ENCODE data around the gene MAP2K6.
A peak's percentile ranks its signal among the peaks of the same experiment; 100 is the strongest.

Gene MAP2K6

GRCh38 chr17:69565447-69565846, 150.9 kb downstream of the MAP2K6 start:
- H4K5ac ChIP-seq (ENCODE audit: low read length), result no peak overlapping the region
- no peak overlapping the region for H2AK5ac ChIP-seq (ENCODE audit: low read length)
- no CpG with 5 or more reads among the region's 7 CpGs for WGBS (ENCODE audit: extremely low coverage, insufficient coverage, low lambda C conversion rate)
- no peak overlapping the region for H3K56ac ChIP-seq (ENCODE audit: low read length)
- H3K27me3 ChIP-seq (ENCODE audit: insufficient read depth, low read length, poor library complexity), result no peaks in the 10 kb centered on the region
- H3K18ac ChIP-seq (ENCODE audit: low read length), result no peak overlapping the region
- DNase-seq, result no peak
- H3K36me3 ChIP-seq (ENCODE audit: control insufficient read depth, insufficient read depth, low read length), result no peaks in the 10 kb centered on the region
- no peaks in the 10 kb centered on the region for H3K79me2 ChIP-seq (ENCODE audit: control insufficient read depth, insufficient read depth, low read length)
- no peak overlapping the region for H2BK15ac ChIP-seq (replicated peaks; ENCODE audit: low read depth)
- no peak overlapping the region for H2BK5ac ChIP-seq (ENCODE audit: low read length)
- H2BK120ac ChIP-seq (ENCODE audit: low read depth, low read length), result no peak overlapping the region
- H3K23ac ChIP-seq (ENCODE audit: low read length), result no peak overlapping the region
- no peak overlapping the region for H3K4me2 ChIP-seq (ENCODE audit: low read length)
- H3K9ac ChIP-seq (ENCODE audit: low read length), result no peak overlapping the region
- H4K8ac ChIP-seq (ENCODE audit: low read depth, low read length), result no peak overlapping the region
- H3K79me1 ChIP-seq (ENCODE audit: low read length), result no peaks in the 10 kb centered on the region
- no peaks in the 10 kb centered on the region for H3K4me1 ChIP-seq (ENCODE audit: control insufficient read depth, low read depth, low read length)
- no peak overlapping the region for H3K27ac ChIP-seq (ENCODE audit: low read depth, low read length)
- H3K4ac ChIP-seq (ENCODE audit: low read depth, low read length), result no peak overlapping the region
- no peak overlapping the region for H3K4me3 ChIP-seq (ENCODE audit: low read length)

DNA sequence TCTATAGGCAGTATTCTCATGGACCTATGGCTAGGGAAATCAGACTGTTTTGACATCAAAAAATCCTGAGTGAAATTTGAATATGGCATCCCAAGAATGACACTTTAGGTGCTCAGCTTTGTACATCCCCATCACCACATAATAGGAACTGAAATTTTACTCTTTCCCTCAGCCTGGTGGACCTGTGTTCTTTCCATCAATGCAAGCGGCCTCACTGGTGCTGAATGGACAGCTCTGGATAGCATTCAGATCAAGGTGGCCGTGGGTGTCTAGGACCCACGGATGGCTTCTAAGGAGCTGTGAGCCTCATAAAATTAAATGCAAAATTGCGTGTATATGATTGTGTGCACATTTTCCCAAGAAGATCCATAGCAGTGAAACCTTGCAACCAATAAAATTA, 152.6 kb downstream of the MAP2K6 start:
- H3K4me2 ChIP-seq (ENCODE audit: low read length), result no peak overlapping the region
- no peak overlapping the region for H2BK15ac ChIP-seq (replicated peaks; ENCODE audit: low read depth)
- no peak overlapping the region for H4K5ac ChIP-seq (ENCODE audit: low read length)
- H3K56ac ChIP-seq (ENCODE audit: low read length), result no peak overlapping the region
- H2BK5ac ChIP-seq (ENCODE audit: low read length), result no peak overlapping the region
- no peaks in the 10 kb centered on the region for H3K4me1 ChIP-seq (ENCODE audit: control insufficient read depth, low read depth, low read length)
- no peaks in the 10 kb centered on the region for H3K79me1 ChIP-seq (ENCODE audit: low read length)
- WGBS (ENCODE audit: extremely low coverage, insufficient coverage, low lambda C conversion rate), result no CpG with 5 or more reads among the region's 4 CpGs
- H3K18ac ChIP-seq (ENCODE audit: low read length), result no peak overlapping the region
- H3K23ac ChIP-seq (ENCODE audit: low read length), result no peak overlapping the region
- no peaks in the 10 kb centered on the region for H3K36me3 ChIP-seq (ENCODE audit: control insufficient read depth, insufficient read depth, low read length)
- H3K9ac ChIP-seq (ENCODE audit: low read length), result no peak overlapping the region
- no peak overlapping the region for H4K8ac ChIP-seq (ENCODE audit: low read depth, low read length)
- peak; percentile 26 for DNase-seq
- H3K27me3 ChIP-seq (ENCODE audit: insufficient read depth, low read length, poor library complexity), result no peaks in the 10 kb centered on the region
- H3K4me3 ChIP-seq (ENCODE audit: low read length), result no peak overlapping the region
- H2AK5ac ChIP-seq (ENCODE audit: low read length), result no peak overlapping the region
- no peak overlapping the region for H3K4ac ChIP-seq (ENCODE audit: low read depth, low read length)
- H2BK120ac ChIP-seq (ENCODE audit: low read depth, low read length), result no peak overlapping the region
- no peaks in the 10 kb centered on the region for H3K79me2 ChIP-seq (ENCODE audit: control insufficient read depth, insufficient read depth, low read length)
- H3K27ac ChIP-seq (ENCODE audit: low read depth, low read length), result no peak overlapping the region

DNA sequence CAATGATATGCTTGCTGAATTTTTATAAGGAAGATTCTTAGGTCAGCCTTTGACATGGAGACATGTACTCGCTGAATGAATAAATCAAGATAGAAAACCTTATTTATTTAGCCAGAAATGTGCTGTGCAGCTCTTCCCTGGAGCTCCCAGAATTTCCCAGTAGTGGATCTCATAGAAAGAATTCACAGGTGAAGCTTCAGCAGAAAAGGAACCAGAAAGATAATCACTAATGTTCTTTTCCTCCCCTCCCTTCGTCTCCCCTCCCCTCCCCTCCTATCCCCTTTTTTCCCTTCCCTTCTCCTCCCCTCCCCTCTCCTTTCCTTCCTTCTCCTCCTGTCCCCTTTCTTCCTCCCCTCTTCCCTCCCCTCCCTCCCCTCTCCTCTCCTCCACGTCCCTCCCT, 158.2 kb downstream of the MAP2K6 start:
- no peaks in the 10 kb centered on the region for H3K79me1 ChIP-seq (ENCODE audit: low read length)
- no peak overlapping the region for H2BK120ac ChIP-seq (ENCODE audit: low read depth, low read length)
- H3K4me3 ChIP-seq (ENCODE audit: low read length), result no peak overlapping the region
- H3K9ac ChIP-seq (ENCODE audit: low read length), result no peak overlapping the region
- no peak overlapping the region for H3K4ac ChIP-seq (ENCODE audit: low read depth, low read length)
- 100% methylated on average over 1 of the region's 3 CpGs for WGBS (ENCODE audit: extremely low coverage, insufficient coverage, low lambda C conversion rate)
- no peak overlapping the region for H4K5ac ChIP-seq (ENCODE audit: low read length)
- no peaks in the 10 kb centered on the region for H3K36me3 ChIP-seq (ENCODE audit: control insufficient read depth, insufficient read depth, low read length)
- no peaks in the 10 kb centered on the region for H3K79me2 ChIP-seq (ENCODE audit: control insufficient read depth, insufficient read depth, low read length)
- H2AK5ac ChIP-seq (ENCODE audit: low read length), result no peak overlapping the region
- H3K18ac ChIP-seq (ENCODE audit: low read length), result no peak overlapping the region
- no peaks in the 10 kb centered on the region for H3K27me3 ChIP-seq (ENCODE audit: insufficient read depth, low read length, poor library complexity)
- H3K4me2 ChIP-seq (ENCODE audit: low read length), result no peak overlapping the region
- H3K4me1 ChIP-seq (ENCODE audit: control insufficient read depth, low read depth, low read length), result peaks cover 2% of the 10 kb centered on the region
- H3K27ac ChIP-seq (ENCODE audit: low read depth, low read length), result no peak overlapping the region
- no peak for DNase-seq
- no peak overlapping the region for H3K56ac ChIP-seq (ENCODE audit: low read length)
- H2BK5ac ChIP-seq (ENCODE audit: low read length), result no peak overlapping the region
- no peak overlapping the region for H4K8ac ChIP-seq (ENCODE audit: low read depth, low read length)
- H2BK15ac ChIP-seq (replicated peaks; ENCODE audit: low read depth), result no peak overlapping the region
- H3K23ac ChIP-seq (ENCODE audit: low read length), result no peak overlapping the region

DNA sequence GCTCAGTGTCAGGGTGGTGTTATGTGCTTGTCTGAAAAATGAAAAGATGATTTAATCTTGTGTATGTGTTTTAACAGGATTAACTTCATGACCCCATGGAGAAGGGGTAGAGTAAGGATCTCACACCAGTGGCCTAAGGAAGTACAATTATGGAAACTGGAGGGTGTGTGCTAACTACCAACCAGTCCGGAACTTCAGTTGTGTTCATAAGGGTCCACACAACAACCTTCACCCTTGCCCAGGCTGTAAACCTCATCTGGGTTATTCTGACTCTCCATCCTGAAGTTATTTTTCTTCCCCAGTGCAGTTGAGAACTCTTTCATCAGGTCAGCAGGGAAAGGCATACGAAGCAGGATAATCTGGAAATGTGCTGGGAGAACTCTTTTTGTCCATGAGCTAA, 158.9 kb downstream of the MAP2K6 start:
- Histone ChIP-seq H3K4me3 (ENCODE audit: low read length) (no peak overlapping the region), H2BK120ac (ENCODE audit: low read depth, low read length) (no peak overlapping the region), H3K27me3 (ENCODE audit: insufficient read depth, low read length, poor library complexity) (no peaks in the 10 kb centered on the region), H3K9ac (ENCODE audit: low read length) (no peak overlapping the region), H3K79me2 (ENCODE audit: control insufficient read depth, insufficient read depth, low read length) (no peaks in the 10 kb centered on the region), H2AK5ac (ENCODE audit: low read length) (no peak overlapping the region), H3K36me3 (ENCODE audit: control insufficient read depth, insufficient read depth, low read length) (no peaks in the 10 kb centered on the region), H4K8ac (ENCODE audit: low read depth, low read length) (no peak overlapping the region), H3K4me1 (ENCODE audit: control insufficient read depth, low read depth, low read length) (peaks cover 2% of the 10 kb centered on the region), H3K4me2 (ENCODE audit: low read length) (no peak overlapping the region), H3K79me1 (ENCODE audit: low read length) (no peaks in the 10 kb centered on the region), H2BK15ac (replicated peaks; ENCODE audit: low read depth) (no peak overlapping the region), H4K5ac (ENCODE audit: low read length) (no peak overlapping the region), H3K4ac (ENCODE audit: low read depth, low read length) (no peak overlapping the region), H2BK5ac (ENCODE audit: low read length) (no peak overlapping the region), H3K18ac (ENCODE audit: low read length) (no peak overlapping the region), H3K23ac (ENCODE audit: low read length) (no peak overlapping the region), H3K56ac (ENCODE audit: low read length) (no peak overlapping the region), H3K27ac (ENCODE audit: low read depth, low read length) (no peak overlapping the region)
- DNase-seq, result no peak
- no CpG with 5 or more reads among the region's 2 CpGs for WGBS (ENCODE audit: extremely low coverage, insufficient coverage, low lambda C conversion rate)

- Histone ChIP-seq H3K27me3 (ENCODE audit: insufficient read depth, low read length, poor library complexity) (no peaks in the 10 kb centered on the region), H3K4me2 (ENCODE audit: low read length) (no peak overlapping the region), H3K79me2 (ENCODE audit: control insufficient read depth, insufficient read depth, low read length) (no peaks in the 10 kb centered on the region), H3K23ac (ENCODE audit: low read length) (peak overlapping the region; percentile 68), H3K9ac (ENCODE audit: low read length) (no peak overlapping the region), H2BK5ac (ENCODE audit: low read length) (no peak overlapping the region), H3K4me1 (ENCODE audit: control insufficient read depth, low read depth, low read length) (peaks cover 2% of the 10 kb centered on the region), H4K8ac (ENCODE audit: low read depth, low read length) (no peak overlapping the region), H2BK15ac (replicated peaks; ENCODE audit: low read depth) (no peak overlapping the region), H3K36me3 (ENCODE audit: control insufficient read depth, insufficient read depth, low read length) (no peaks in the 10 kb centered on the region), H4K5ac (ENCODE audit: low read length) (no peak overlapping the region), H2BK120ac (ENCODE audit: low read depth, low read length) (no peak overlapping the region), H3K79me1 (ENCODE audit: low read length) (no peaks in the 10 kb centered on the region), H3K56ac (ENCODE audit: low read length) (no peak overlapping the region), H2AK5ac (ENCODE audit: low read length) (no peak overlapping the region), H3K4me3 (ENCODE audit: low read length) (no peak overlapping the region), H3K18ac (ENCODE audit: low read length) (no peak overlapping the region), H3K4ac (ENCODE audit: low read depth, low read length) (no peak overlapping the region), H3K27ac (ENCODE audit: low read depth, low read length) (no peak overlapping the region)
- peak; percentile 23 for DNase-seq
- WGBS (ENCODE audit: extremely low coverage, insufficient coverage, low lambda C conversion rate), result no CpG with 5 or more reads among the region's 10 CpGs
These were observed 160.0 kb downstream of the MAP2K6 start for GRCh38 chr17:69574257-69575197.
